Activated CD4-positive, alpha-beta T cell treated with anti-CD3 and anti-CD28 coated beads, Interleukin-2, amount 10 ng/mL, durations not matched to agents 7 days and 5 days (primary cell): ENCODE data around the gene ATP6V0A4. TPM values are rescaled to one million over a fixed set of nuclear protein-coding genes. Genes with fewer than 3 reads are reported as not detected.
"Not testable (repeated sequence)": the region's sequence is repeated elsewhere in the genome, so short reads cannot be mapped to it uniquely, and the experiment has no call there.

Experiments used
- CTCF ChIA-PET: fragments of 350-600 bp; sonication (Branson Sonifier 250); formaldehyde crosslinking; loops from one replicate; lab custom pipeline; 2021; ENCODE audit warnings: antibody characterized with exemption; lab: Charles Lee
- POLR2A ChIA-PET: fragments of 350-600 bp; sonication (Branson Sonifier 250); formaldehyde crosslinking; loops from one replicate; lab custom pipeline; 2021; ENCODE audit warnings: antibody characterized with exemption; lab: Charles Lee
- DNase-seq: peaks from one replicate; pipeline ENCODE4 v3.0.0-alpha.2; 2020
- H3K27ac Mint-ChIP-seq: one replicate; pipeline ENCODE4 v1.8.0; 2021; ENCODE audit warnings: mild to moderate bottlenecking, moderate library complexity, mixed read lengths
- H3K27me3 Mint-ChIP-seq: one replicate; pipeline ENCODE4 v1.8.0; 2021; ENCODE audit warnings: mixed read lengths
- H3K36me3 Mint-ChIP-seq: one replicate; pipeline ENCODE4 v1.8.0; 2021; ENCODE audit warnings: low read depth, mixed read lengths
- H3K4me1 Mint-ChIP-seq: one replicate; pipeline ENCODE4 v1.8.0; 2021; ENCODE audit warnings: mixed read lengths
- H3K4me3 Mint-ChIP-seq: one replicate; pipeline ENCODE4 v1.8.0; 2021; ENCODE audit warnings: mild to moderate bottlenecking, moderate library complexity, mixed read lengths
- H3K9me3 Mint-ChIP-seq: one replicate; pipeline ENCODE4 v1.8.0; 2021; ENCODE audit warnings: mixed read lengths
- total RNA-seq, 2 experiments: library from RNA; stranded (reverse); gene quantifications; one replicate each; pipeline ENCODE4 v1.2.3, GENCODE V29; 2021

ATP6V0A4 gene
- total RNA-seq, 2 experiments from 2014 or later, result not detected

- Mint-ChIP-seq H3K27me3 (no peaks in the 10 kb centered on the region), H3K4me3 (no peak overlapping the region), H3K27ac (no peak overlapping the region), H3K4me1 (peaks cover 20% of the 10 kb centered on the region), H3K36me3 (no peaks in the 10 kb centered on the region), H3K9me3 (peaks cover 5% of the 10 kb centered on the region)
- POLR2A ChIA-PET, result no interaction called here
- DNase-seq, result no peak
- CTCF ChIA-PET, result no interaction called here
Observed at GRCh38 chr7:138741453-138741735, 56.6 kb downstream of the ATP6V0A4 start.

GRCh38 chr7:138739859-138740258 is 58.1 kb downstream of the ATP6V0A4 start:
- Mint-ChIP-seq H3K27me3 (no peaks in the 10 kb centered on the region), H3K9me3 (peaks cover 5% of the 10 kb centered on the region), H3K4me3 (no peak overlapping the region), H3K27ac (no peak overlapping the region), H3K4me1 (peaks cover 10% of the 10 kb centered on the region), H3K36me3 (no peaks in the 10 kb centered on the region)
- ChIA-PET CTCF (interaction anchor here (1.4 to 2.6 kb wide), 2 partner anchors 11 to 130 kb away, joined by 5 to 23 read pairs; no protein-coding TSS in a partner anchor), POLR2A (no interaction called here)
- DNase-seq, result no peak

GRCh38 chr7:138738551-138739335 is 59.3 kb downstream of the ATP6V0A4 start:
- peak; percentile 87 for DNase-seq
- Mint-ChIP-seq H3K27me3 (no peaks in the 10 kb centered on the region), H3K4me1 (peaks cover 7% of the 10 kb centered on the region), H3K4me3 (no peak overlapping the region), H3K27ac (no peak overlapping the region), H3K9me3 (peaks cover 5% of the 10 kb centered on the region), H3K36me3 (no peaks in the 10 kb centered on the region)
- ChIA-PET CTCF (interaction anchor here (0.6 to 2.6 kb wide), 23 partner anchors 9 to 741 kb away, joined by 3 to 23 read pairs (median 3); no protein-coding TSS in a partner anchor), POLR2A (interaction anchor here (0.5 to 0.6 kb wide), 3 partner anchors 11 to 437 kb away, joined by 3 read pairs; no protein-coding TSS in a partner anchor)

DNA sequence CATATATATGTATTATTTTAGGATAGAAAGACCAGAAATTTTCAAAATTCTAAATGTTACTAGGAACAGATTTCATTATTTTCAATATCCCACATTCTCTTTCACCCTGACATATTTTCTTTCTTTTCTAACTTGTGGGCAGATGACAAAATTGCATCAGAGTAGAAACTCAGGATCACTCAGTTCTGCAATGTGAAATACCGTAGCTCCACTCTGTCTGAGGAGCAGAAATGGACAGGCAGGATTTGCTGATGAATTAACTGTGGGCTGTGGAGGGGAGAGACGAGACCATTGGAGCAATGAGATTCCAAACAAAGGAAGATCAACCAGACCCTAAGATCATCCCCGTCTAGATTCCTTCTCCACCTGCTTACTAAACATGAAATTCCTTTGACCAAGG is 59.9 kb downstream of the ATP6V0A4 start:
- H3K9me3 Mint-ChIP-seq, result peaks cover 5% of the 10 kb centered on the region
- ChIA-PET POLR2A (interaction anchor here (0.5 to 0.6 kb wide), 2 partner anchors 12 to 221 kb away, joined by 3 read pairs; no protein-coding TSS in a partner anchor), CTCF (interaction anchor here (0.6 to 2.6 kb wide), 15 partner anchors 10 to 740 kb away, joined by 3 to 23 read pairs (median 3); no protein-coding TSS in a partner anchor)
- H3K4me3 Mint-ChIP-seq, result no peak overlapping the region
- H3K27me3 Mint-ChIP-seq, result no peaks in the 10 kb centered on the region
- no peaks in the 10 kb centered on the region for H3K36me3 Mint-ChIP-seq
- no peak for DNase-seq
- peaks cover 7% of the 10 kb centered on the region for H3K4me1 Mint-ChIP-seq
- no peak overlapping the region for H3K27ac Mint-ChIP-seq

GRCh38 chr7:138735399-138735798 is 62.6 kb downstream of the ATP6V0A4 start:
- no peak overlapping the region for H3K4me3 Mint-ChIP-seq
- peaks cover 9% of the 10 kb centered on the region for H3K4me1 Mint-ChIP-seq
- no peak overlapping the region for H3K27ac Mint-ChIP-seq
- H3K36me3 Mint-ChIP-seq, result no peaks in the 10 kb centered on the region
- peaks cover 5% of the 10 kb centered on the region for H3K9me3 Mint-ChIP-seq
- POLR2A ChIA-PET, result no interaction called here
- H3K27me3 Mint-ChIP-seq, result no peaks in the 10 kb centered on the region
- DNase-seq, result no peak
- CTCF ChIA-PET, result no interaction called here

DNA sequence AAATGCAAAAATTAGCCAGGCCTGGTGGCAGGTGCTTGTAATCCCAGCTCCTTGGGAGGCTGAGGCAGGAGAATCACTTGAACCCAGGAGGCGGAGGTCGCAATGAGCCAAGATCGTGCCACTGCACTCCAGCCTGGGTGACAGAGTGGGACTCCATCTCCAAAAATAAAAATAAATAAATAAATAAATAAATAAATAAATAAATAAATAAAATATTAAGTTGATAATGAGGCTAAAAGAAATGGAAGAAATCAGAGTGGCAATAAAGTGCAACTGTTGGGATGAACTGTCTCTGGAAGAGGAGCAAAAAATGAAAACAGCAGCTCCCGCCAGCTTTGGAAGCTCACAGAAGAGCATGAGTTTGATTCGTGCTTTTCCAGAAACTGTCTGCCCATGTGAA is 66.3 kb downstream of the ATP6V0A4 start:
- DNase-seq, H3K9me3 Mint-ChIP-seq, H3K27ac Mint-ChIP-seq, H3K4me3 Mint-ChIP-seq, CTCF ChIA-PET, H3K4me1 Mint-ChIP-seq, H3K27me3 Mint-ChIP-seq, POLR2A ChIA-PET, H3K36me3 Mint-ChIP-seq: not testable (repeated sequence)

DNA sequence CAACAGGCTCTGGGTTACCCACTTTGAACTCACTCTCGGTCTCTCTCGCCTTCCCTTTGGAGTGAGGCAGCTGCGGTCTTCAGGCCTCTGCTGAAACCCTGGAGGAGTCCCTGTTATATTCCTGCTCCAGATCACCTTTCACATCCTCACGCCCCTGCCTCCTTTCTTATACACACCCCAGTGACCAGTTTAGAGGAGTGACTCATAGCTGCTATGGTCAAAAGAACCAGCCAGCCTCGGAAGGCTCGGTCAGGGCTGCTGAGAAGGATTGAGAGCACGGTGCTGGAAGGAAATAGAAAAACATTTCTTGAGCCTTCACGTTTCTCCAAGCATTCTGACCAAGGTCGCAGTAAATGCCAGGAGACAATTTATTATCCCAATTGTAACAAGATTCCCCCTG is 68.6 kb downstream of the ATP6V0A4 start:
- POLR2A ChIA-PET, result no interaction called here
- Mint-ChIP-seq H3K4me1 (peaks cover 3% of the 10 kb centered on the region), H3K4me3 (no peak overlapping the region), H3K36me3 (no peaks in the 10 kb centered on the region), H3K27ac (no peak overlapping the region), H3K27me3 (no peaks in the 10 kb centered on the region), H3K9me3 (no peaks in the 10 kb centered on the region)
- CTCF ChIA-PET, result interaction anchor here (3.6 kb wide), 1 partner anchor 9 kb away, joined by 9 read pairs; no protein-coding TSS in a partner anchor
- no peak for DNase-seq

GRCh38 chr7:138727336-138728099 is 70.5 kb downstream of the ATP6V0A4 start:
- ChIA-PET POLR2A (no interaction called here), CTCF (interaction anchor here (0.6 to 3.6 kb wide), 3 partner anchors 11 to 209 kb away, joined by 3 to 9 read pairs (median 4); no protein-coding TSS in a partner anchor)
- Mint-ChIP-seq H3K4me3 (no peak overlapping the region), H3K9me3 (no peaks in the 10 kb centered on the region), H3K27me3 (no peaks in the 10 kb centered on the region), H3K36me3 (no peaks in the 10 kb centered on the region), H3K27ac (no peak overlapping the region), H3K4me1 (no peaks in the 10 kb centered on the region)
- DNase-seq, result no peak

- H3K27ac Mint-ChIP-seq, result no peak overlapping the region
- H3K27me3 Mint-ChIP-seq, result no peaks in the 10 kb centered on the region
- no peak overlapping the region for H3K4me3 Mint-ChIP-seq
- ChIA-PET POLR2A (no interaction called here), CTCF (interaction anchor here (1.0 to 3.6 kb wide), 2 partner anchors 12 to 24 kb away, joined by 4 to 9 read pairs; no protein-coding TSS in a partner anchor)
- no peak for DNase-seq
- no peaks in the 10 kb centered on the region for H3K9me3 Mint-ChIP-seq
- H3K4me1 Mint-ChIP-seq, result no peaks in the 10 kb centered on the region
- no peaks in the 10 kb centered on the region for H3K36me3 Mint-ChIP-seq
Observed at GRCh38 chr7:138726288-138726687, 71.7 kb downstream of the ATP6V0A4 start.

- H3K4me1 Mint-ChIP-seq, result peaks cover 14% of the 10 kb centered on the region
- H3K36me3 Mint-ChIP-seq, result no peaks in the 10 kb centered on the region
- peaks cover 7% of the 10 kb centered on the region for H3K27me3 Mint-ChIP-seq
- no peak overlapping the region for H3K4me3 Mint-ChIP-seq
- DNase-seq, result no peak
- H3K9me3 Mint-ChIP-seq, result no peaks in the 10 kb centered on the region
- POLR2A ChIA-PET, result no interaction called here
- H3K27ac Mint-ChIP-seq, result no peak overlapping the region
- CTCF ChIA-PET, result no interaction called here
Observed at GRCh38 chr7:138720286-138720685, 77.7 kb downstream of the ATP6V0A4 start.

- no peak overlapping the region for H3K27ac Mint-ChIP-seq
- POLR2A ChIA-PET, result no interaction called here
- peaks cover 24% of the 10 kb centered on the region for H3K4me1 Mint-ChIP-seq
Observed at GRCh38 chr7:138716889-138717288, 81.1 kb downstream of the ATP6V0A4 start.

GRCh38 chr7:138713191-138713590 is 84.8 kb downstream of the ATP6V0A4 start:
- peak; percentile 39 for DNase-seq
- Mint-ChIP-seq H3K9me3 (no peaks in the 10 kb centered on the region), H3K4me1 (peaks cover 23% of the 10 kb centered on the region), H3K27me3 (peaks cover 5% of the 10 kb centered on the region), H3K27ac (no peak overlapping the region), H3K36me3 (no peaks in the 10 kb centered on the region), H3K4me3 (no peak overlapping the region)
- CTCF ChIA-PET, result interaction anchor here (1.3 kb wide), 1 partner anchor 10 kb away, joined by 3 read pairs; no protein-coding TSS in a partner anchor
- POLR2A ChIA-PET, result no interaction called here

More at GRCh38 chr7:138716889-138717288, 81.1 kb downstream of the ATP6V0A4 start:
- no peaks in the 10 kb centered on the region for H3K36me3 Mint-ChIP-seq
- CTCF ChIA-PET, result interaction anchor here (0.7 to 0.9 kb wide), 4 partner anchors 8 to 313 kb away, joined by 3 to 4 read pairs (median 3); no protein-coding TSS in a partner anchor
- H3K27me3 Mint-ChIP-seq, result peaks cover 7% of the 10 kb centered on the region
- no peak overlapping the region for H3K4me3 Mint-ChIP-seq
- H3K9me3 Mint-ChIP-seq, result no peaks in the 10 kb centered on the region
- no peak for DNase-seq
